ENCODE measurements around the gene DCTD. TPM values are rescaled to one million over a fixed set of nuclear protein-coding genes. Genes with fewer than 3 reads are reported as not detected.
"Not testable (repeated sequence)": the region's sequence is repeated elsewhere in the genome, so short reads cannot be mapped to it uniquely, and the experiment has no call there.

The DCTD gene
- total RNA-seq, 1 donor from 2014 or later = 139 TPM

DNA sequence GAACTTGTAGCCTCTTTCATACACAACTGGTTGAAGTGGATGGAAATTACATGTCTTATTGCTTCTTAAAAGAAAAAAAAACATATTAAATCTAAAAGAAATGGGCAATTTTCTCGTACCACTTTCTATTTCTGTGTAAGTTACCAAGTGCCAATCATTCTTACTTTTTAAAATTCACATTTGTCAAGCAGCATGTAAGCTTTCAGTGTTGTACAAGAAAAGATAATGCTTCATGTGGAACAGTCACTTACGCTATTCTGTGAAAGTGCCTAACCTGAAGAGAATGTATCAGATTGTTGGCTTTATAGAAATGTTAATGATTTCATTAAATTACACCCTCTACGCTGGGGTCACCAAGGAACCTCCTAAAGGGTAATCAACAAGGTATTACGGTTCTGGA lies 4.4 kb upstream of the DCTD start:
- DNase-seq (ENCODE audit: low read depth) = no peak

DNA sequence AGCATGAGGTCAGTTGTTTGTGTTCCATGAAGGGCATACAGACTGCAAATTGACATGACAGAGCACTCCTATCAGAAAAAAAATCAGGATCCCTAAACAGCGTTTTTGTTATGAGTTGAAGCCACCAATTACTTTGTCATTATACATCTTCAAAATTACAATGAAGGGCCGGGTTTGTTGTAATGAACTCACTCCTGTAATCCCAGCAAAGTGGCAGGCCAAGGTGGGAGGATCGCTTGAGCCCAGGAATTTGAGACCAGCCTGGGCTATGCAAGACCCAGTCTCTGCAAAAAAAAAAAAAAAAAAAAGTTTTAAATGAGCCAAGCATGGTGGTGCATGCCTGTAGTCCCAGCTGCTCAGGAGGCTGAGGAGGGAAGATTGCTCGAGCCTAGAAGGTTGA lies 3.5 kb upstream of the DCTD start:
- DNase-seq (ENCODE audit: low read depth) = no peak

DNA sequence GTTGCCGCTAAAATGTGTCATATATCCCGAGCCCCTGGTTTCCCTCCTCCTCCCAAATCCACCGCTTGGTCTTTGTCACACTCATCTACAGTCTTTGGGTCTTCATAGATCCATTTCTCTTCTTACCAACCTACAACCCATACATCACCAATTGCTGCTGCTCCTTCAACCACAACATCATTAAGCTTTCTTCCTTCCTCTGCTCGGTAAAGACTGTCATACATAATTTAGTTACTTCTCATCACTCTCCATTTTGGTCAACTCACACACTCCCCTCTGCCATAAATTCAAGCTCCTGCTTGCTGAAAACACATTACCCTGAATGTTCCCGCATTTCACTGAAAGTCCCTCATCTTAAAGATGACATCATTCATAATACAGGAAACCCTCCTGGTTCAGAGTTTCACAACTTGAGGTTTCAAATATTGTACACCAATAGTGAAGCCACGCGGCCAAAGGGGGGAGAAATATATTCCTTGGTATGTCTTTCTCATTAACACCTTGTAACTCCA lies 1.7 kb upstream of the DCTD start:
- DNase-seq (ENCODE audit: low read depth) = no peak

DNA sequence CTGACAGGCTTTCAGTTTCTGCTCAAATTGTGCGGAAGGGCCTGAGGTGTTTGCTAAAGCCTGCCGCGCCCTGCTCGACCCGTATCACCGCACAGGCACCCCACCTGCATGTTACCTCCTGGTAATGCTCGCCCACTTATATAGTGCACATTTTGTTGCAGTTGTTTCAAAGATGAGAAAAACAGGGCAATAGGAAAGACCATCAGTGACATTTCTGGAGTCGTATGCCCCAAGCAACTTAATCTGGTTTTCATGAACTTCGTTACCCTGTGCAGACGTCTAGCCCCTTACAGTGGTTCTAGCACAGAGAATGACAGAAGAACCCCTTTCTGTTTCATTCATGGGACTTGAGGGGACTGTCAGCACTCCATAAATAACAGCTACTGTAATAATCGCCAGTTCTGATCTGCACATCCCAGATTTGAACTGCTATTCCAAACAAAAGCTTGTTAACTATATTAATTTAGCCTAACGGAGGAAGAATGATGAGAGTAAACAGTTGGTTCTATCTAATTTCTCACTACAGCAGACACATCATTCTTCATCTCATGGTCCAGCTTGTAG lies 940 bp upstream of the DCTD start:
- peak; percentile 42 for DNase-seq (ENCODE audit: low read depth)

DNA sequence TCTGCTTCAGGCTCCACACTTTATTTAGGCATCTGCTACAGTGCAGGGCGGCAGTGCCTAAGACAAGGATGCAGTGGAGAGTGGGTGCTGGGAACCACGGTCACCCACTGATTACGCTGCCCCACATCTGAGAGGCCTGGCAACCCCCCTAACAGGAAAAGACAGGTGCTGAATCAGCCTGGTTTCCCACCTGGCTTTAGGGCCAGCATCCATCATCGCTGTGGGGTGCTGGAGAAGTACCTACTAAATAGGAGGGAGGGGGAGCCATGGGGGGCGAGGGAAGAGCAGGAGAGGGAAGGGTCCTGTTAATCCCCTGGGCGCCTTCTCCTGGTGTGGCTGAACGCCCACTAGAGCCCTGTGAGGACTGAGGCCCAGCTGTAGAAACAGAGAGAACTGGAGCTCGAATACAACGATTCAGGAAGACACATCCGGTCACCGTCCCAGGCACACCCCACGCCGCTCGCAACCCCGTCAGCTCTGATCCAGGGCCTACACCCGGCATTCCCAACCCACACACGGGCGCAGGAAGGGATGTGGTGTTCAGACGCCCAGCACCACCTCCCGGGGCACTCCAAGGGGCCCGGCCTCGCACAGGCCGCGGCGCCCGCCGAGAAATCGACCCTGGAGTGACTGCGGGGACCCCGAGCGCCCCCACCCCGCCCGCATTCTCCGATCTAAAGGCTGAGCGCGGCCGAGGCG lies 554 bp downstream of the DCTD start:
- peak; percentile 34 for DNase-seq (ENCODE audit: low read depth)

DNA sequence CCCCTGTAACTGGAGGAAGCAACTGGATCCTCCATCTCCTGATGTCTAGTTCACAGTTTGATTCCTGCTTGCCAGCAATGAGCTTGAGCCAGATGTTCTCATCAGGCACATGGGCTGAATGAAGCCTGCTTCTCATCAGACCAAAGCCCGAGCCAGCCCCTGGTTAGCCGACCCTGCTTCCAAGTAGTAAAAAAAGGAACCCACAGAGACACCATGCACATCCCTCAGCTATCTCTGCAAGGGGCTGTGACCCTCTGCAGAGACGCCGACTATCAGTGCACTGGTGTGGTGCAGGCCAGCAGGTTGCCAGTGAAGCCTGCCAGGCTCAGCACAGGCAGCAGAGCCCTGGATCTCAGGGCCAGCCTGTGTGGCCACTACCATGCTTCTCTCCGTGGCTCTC lies 2.8 kb downstream of the DCTD start:
- no peak for DNase-seq (ENCODE audit: low read depth)

DNA sequence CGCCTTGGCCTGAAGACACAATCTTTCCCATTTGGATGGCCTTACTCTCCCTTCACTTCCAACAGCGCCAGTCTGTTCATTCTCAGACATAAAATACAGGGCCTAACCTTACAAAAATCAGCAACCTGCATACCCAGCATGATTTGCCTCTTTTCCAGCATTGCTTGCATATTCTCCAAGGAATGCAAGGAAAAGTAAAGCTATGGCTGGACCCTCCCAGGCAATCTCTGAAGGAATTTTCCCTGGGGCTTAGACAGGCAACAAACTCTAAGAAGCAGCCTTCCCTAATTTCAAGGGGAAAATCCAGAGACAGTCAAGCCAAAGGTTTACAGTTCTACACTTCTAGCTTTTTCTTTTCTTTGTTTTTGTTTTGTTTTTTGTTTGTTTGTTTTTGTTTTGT lies 3.6 kb downstream of the DCTD start:
- DNase-seq (ENCODE audit: low read depth) = no peak

DNA sequence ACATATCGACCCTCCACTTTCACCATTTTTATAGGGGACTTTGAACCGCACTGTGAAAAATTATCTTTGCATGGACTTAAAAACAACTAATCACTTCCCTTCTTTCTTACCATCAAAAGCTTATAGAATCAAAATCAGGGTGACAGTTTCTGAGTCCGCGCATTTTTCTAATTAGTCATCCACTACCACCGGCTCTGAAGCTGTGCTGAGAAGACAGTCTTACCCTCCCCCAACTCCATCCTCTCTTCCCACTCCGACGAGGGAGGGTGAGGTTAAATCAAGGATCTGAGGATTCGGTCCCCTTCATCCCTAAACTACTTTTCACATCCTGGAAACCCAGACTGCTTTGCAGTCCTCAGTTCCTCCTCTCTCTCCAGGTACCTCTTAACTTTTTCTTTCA lies 4.2 kb downstream of the DCTD start:
- no peak for DNase-seq (ENCODE audit: low read depth)

DNA sequence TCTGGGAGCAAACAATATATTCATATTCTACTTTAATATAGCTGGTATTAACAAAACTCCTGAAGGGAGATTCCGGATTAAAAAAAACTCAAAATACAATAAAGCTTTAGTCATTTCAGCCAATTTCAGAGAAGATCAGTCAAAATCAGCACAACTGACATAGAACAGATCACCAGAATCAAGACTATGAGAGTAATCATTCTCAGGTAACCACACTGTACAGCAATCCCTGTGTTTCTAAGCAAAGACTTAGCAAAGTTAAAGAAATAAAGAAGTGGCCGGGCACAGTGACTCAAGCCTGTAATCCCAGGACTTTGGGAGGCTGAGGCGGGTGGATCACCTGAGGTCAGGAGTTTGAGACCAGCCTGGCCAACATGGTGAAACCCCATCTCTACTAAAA lies 9.1 kb downstream of the DCTD start:
- DNase-seq (ENCODE audit: low read depth) = no peak

DNA sequence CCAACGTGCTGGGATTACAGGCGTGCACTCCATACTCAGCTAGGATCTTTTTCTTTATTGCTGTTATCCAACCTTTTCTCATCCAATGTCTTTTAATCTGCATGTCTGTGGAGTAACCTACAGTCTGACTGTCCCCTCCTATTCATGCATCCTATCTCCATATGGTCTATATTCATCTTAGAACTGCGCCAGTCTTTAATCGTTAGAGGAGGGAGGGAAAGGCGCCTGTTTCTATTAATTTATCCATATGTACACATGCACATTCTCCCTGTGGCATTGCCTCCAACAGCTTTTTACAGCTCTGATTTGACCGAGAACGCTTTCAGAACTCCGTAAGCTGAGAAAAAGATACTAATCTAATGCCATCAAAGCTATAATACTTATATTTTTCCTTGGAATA lies 9.8 kb downstream of the DCTD start:
- no peak for DNase-seq (ENCODE audit: low read depth)

DNA sequence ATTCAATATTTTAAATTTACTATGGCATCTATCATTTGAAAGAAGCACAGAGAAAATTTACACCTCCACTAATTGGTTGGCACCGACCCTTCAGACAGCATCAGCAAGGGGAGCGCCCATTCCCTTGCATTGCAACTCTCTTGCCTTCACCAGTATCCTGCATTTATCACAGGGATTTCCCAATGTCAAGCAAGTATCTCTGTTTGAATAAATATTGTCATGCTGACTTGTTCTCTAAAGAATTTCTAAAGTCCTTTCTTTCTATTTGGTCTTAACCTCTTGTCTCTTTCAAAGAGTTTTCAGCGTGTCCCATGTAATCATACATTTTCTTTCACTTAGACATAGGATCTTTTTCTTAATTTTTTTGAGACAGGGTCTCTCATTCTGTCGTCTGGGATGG lies 10.4 kb downstream of the DCTD start:
- DNase-seq (ENCODE audit: low read depth) = no peak

DNA sequence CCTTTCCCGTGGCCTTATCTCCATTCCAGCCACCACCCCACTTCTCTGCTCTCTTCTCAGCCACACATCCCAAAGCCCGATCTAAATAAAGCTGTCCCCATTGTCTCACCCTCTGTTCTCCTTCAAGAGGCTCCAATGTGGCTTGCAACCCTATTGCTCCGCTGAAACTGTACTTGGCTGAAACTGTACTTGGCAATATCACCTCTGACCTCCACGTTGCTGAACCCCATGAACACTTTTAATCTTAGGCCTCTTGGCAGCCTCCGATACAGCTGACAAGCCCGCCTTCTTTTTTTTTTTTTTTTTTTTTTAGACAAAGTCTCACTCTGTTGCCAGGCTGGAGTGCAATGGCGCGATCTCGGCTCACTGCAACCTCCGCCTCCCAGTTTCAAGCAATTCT lies 12.1 kb downstream of the DCTD start:
- DNase-seq (ENCODE audit: low read depth) = no peak

DNA sequence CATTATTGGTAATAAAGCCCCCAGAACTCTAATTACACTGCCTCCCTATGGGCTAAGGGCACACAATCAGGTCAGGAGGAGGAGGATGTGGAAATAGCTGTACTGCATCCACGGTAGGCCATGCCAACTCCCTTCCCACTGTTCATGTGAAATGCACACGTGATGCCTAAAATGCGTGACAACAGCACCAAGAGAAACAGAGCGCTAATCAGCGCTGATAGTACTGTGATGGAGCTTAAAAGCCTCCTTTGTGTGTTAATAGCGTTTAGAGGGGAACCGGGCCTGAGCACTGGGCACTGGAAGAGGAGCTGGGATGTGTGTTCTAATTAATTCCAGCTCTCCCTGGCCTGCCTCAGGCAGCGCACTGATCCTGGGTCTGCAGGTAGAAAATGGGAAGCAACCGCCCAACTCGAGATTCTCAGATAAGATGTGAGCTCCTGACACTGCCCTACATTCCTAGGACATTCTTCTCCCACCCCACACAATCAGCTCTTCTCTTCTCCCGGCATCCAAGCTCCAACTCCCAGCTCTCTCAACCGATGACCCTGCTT lies 12.9 kb downstream of the DCTD start:
- DNase-seq (ENCODE audit: low read depth) = no peak

DNA sequence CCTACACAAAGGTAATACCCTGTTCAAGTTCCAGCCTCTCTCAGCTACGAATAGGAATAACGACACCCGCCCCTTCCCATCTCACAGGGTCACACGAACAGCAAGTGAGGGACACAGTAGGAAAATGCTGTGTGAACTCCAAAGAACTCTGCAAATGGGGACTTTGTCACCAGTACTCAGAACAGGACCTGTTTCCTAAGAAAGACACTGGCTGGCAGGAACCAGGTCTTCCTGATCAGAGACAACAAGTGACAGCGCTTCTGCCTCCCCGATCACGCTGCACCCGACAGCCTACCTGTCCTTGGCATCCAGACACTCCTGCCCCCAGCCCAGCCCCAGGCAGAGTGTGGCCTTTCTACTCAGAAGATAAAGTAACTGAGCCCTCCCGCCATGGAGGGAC lies 14.2 kb downstream of the DCTD start:
- no peak for DNase-seq (ENCODE audit: low read depth)

DNA sequence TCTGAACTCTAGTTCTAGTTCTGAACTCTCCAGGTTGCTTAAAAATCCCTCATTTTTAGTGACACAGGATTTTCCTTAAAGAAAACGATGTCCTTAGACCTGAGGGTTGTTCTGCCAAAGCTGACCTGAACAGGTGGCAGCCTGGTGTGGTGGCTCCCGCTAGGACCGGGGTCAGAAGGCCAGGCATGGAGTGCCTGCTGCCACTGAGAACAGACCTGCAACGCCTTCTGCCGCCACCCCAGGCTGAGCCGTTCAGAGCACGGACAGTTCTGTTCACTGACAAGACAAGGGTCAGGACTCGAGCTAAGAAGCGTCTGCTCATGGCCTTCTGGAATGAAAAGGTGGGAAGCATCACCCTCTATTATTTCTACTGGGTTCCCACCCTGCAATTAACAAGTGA lies 15.8 kb downstream of the DCTD start:
- DNase-seq (ENCODE audit: low read depth) = no peak

DNA sequence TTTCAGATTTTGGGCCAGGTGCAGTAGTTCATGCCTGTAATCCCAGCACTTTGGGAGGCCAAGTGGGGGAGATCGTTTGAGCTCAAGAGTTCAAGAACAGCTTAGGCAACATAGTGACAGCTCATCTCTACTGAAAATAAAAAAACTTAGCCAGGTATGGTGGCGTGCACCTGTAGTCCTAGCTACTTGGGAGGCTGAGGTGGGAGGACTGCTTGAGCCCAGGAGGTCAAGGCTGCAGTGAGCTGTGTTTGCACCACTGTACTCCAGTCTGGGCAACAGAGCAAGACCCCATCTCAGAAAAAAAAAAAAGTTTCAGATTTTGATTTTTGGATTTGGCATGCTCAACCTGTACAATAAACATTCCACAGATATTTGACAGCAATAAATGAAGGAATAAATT lies 17.2 kb downstream of the DCTD start:
- not testable (repeated sequence) for DNase-seq (ENCODE audit: low read depth)

DNA sequence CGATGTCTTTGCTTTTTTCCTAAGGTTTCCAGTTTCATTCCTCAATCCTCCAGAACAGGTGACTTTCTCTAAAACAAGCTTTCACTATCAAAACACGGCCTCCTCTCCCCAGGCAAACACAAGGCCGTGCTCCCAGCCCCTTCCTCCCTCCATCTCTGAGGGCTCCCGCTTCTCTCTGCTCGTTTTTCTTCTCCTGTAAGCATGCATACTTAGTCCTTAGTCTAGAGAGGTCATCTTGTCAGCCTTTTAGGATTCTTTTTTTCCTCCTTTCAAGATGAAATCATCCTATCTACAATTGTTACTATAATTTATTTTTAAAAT lies 18.7 kb downstream of the DCTD start:
- DNase-seq (ENCODE audit: low read depth) = no peak

DNA sequence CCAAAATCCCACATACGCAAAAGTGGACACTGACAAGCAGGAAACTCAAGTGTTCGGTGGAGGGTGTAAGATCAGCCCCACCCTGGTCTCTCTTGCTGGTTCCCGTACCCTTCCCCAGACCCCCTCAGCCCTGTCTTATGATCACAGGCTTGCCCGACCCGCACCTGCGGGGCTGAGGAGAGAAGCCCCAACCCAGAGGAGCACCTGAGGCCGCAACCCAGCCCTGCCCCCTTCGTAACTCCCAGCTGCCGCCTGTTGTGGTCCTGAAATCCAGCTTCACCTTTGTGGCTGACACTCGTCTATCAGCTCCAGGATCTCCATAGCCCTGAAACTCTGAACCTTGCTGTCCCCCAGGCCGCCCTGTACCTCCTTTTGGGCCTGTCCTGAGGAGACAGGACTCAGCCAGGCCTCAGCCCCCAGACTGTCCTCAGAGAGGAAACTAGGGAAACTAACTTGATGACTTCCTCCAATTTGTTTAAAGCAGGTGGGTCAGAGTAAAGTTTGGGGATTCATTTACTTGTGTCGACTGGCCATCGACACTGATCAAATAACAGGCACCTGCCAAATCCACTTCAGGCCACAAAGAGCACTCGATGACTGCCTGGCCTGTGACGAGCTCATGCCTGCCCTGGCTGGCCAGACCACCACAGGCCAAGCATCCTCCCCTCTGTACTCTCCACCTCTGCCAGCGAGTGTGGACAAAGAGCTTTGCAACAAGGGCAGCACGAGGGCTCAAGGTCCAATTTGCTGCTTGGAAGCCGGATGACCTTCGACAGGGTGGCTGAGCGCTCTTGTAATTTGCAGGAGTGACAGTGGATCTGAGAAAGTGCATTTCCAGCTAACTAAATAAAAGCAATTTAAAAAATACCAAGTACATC lies 19.3 kb downstream of the DCTD start:
- no peak for DNase-seq (ENCODE audit: low read depth)

DNA sequence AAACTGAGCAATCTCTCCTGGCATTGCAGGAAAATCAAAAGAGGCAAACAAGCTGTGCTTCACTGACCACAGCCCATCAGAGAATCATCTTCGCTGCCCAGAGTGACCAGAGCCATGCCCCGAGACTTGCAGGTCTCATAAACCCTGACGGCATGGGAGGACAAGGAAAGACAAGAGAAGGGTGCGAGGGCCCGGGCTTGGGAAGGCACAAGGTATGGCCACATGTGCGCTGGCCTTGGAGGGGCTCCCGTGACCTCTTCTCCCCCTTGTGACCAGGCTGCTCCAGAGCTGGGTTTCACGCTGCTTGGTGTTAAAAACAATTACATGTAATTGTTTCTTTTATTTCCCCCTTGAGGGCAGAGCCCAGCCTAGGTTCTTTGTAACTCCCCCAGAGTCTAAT lies 20.8 kb downstream of the DCTD start:
- DNase-seq (ENCODE audit: low read depth) = no peak

DNA sequence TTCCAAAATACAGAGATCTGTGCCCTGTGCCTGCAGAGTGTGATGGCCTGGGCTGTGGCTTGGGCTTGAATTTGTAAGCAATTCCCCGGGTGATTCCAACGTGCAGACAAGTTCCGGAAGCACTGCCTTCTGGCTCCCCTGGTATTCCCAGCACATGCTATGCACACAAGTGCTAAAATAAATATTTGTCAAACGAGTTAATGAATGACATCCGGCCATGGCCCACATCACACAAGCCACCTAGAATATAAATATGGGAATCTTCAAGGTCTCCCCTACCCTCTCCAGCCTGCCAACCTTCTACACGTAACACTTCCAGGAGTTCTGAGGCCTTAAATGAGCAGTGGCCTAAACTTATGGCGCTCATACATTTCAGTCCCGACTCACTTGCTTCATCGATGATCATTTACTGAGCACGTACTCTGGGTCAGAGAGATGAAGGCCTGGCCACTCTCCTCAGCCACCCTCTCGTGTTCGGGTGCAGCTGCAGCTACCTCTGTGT lies 21.3 kb downstream of the DCTD start:
- no peak for DNase-seq (ENCODE audit: low read depth)

DNA sequence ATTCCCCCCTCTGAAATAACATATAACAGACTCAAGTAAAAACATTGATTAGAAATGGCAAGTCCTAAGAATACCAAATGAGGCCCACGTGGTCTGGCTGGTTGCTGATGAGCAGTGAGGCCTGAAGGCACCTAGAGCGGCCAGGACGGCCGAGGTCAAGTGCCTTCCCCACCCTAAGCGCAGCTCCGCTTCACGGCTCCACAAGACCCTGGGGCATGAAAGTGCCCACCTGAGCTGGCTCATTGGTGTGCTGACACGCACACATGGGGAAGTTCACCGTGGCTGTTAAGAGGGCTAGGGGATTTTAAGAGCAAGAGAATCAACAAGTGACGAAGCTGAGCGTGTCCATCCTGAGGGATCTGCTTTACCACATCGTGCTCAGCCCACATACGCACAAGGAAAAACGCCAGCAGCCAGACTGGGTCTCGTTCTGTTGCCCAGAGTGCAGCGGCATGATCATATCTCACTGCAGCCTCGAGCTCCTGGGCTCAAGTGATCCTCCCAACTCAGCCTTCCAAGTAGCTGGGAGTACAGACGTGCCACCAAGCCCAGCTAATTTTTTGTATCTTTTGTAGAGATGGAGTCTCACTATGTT lies 22.4 kb downstream of the DCTD start:
- DNase-seq (ENCODE audit: low read depth) = no peak

DNA sequence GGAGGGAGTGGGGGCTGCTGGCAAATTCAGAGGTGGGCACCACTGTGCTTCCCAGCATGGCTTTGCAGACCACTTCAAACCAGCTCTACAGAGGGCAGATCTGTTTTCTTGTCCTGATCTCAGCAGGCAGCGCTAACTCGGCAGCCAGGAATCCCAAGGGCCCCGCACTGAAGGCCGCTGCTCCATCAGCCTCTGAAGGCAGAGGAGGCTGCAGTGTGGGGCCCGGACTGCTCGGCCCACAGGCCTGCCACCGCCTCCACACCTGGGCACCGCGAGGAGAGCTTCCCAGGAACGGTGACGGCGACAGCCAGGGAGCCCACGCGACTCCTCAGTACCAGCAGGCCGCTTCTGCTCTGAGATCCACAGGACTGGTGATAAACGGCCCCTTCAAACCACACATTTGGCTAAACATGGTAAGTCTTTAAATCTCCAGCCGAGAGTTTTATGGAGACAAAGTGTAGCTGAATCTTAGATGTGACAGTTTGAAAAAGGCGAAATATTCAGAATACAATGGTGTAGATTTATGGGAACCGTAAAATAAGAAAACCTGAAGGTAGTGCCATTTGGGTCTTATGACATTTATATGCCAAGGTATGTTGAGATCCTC lies 23.6 kb downstream of the DCTD start:
- DNase-seq (ENCODE audit: low read depth) = no peak
